GM19328 (cell line): ENCODE results near the gene RAB24.
"Not testable (repeated sequence)": the region's sequence is repeated elsewhere in the genome, so short reads cannot be mapped to it uniquely, and the experiment has no call there.

ENCODE experiments used
- ATAC-seq: cut with Tn5 transposase; IDR thresholded peaks from one replicate; pipeline ENCODE4 v1.9.1; 2021; ENCODE audit warnings: mild to moderate bottlenecking, moderate library complexity; ENCODE audit not compliant: unreplicated experiment

The RAB24 gene

DNA sequence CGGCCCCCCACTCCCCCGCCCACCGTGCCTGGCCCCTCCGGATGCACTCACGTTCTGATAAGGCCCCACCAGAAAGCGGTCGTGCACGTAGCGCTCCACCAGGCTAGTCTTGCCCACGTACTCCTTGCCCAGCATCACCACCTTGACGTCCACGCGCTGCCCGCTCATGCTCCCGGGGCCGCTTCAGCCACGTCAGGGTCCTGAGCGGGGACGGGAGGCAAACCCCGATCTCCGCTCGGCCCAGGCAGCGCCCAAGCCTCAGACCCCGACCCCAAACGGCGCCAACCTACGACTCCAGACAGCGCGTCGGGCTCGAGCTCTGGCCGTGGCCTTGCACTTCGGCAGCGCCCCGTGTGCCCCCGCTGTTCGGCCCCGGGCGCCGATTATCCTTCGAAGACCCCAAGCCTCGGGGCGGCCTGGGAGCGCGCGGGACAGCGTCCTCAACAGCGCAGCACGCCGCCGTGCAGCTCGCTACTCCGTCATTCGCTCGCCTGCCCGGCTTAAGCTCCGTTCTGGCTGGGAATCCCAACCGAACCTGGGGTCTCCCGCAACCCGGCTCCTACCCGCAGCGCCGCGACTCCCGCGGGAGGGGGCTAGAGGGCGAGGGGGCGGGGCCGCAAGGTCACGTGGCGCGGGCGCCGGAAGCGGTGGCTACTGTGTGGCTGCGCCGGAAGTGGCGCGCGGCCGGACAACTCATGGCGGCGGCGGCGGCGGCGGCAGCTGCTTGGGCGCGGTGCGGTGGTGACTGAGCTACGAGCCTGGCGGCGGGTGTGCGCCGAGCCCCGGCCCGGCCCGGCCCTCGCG, at the start of gene RAB24, which contains the start of gene PRELID1:
RAB24 (minus strand) TSS at position 599 of the 804 bp plus-strand sequence; CDS start at position 168, 431 bp downstream.
PRELID1 (plus strand) TSS at position 679 of the 804 bp plus-strand sequence. CDS start 187 bp downstream, outside the sequence.
- peak; percentile 59 for ATAC-seq

DNA sequence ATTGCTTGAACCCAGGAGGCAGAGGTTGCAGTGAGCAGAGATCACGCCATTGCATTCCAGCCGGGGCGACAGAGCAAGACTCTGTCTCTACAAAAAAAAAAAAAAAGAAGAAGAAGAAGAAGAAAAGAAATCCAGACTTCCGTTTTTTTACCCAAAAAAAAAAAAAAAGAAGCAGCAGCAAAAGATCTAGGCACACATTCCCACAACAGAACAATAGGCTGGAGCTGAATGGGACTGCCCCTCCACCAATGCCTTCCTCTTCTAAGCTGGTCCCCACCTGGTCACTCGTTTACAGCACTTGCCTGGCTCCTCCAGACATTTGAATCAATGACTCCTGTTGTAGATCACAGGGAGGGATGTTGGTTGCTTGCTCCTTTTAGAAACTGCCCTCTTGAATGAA, 49.6 kb upstream of the RAB24 start:
- ATAC-seq = no peak

DNA sequence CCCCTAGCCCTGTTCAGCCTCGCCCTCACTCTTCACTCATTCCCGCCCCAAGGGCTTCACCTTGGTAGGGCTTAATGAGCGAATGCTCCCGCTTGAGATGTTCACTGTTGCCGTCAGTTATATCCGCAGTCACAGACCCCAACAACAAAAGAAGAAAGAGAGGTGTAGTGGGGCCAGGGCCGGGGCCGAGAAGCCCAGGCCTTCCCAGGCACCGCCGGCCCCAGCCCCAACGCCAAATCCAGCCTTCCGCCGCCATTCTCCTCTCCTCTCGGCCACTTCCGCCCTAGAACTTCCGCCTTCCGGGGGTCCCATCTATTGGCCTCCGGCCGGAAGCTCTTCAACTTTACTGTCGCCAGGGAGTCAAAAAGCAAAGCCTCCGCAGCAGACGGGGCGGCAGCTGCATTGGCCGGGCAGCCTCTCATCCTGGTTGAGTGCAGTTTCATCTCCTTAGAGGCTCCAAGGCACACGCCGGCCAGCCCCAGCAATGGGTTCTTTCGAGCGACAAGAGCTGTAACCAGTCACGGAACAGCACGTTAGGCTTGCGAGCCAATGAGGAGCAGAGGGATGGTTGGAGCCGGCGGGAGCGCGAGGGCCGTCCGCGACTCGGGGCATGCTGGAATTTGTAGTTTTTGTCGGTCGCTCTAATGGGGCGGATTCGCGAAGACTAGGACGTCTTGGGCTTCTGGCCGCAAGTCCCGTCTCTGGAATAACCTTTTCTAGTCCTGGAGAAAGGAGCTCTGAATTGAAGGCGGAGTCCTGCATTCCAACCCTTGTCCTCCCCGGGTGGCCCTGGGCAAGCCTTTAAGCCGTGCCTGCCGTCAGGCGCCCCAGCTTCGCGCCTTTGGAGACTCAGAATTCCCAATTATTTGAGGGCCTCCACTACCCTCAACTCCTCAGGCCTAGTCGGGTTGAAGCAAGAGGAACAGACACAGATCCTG, 48.1 kb upstream of the RAB24 start, which contains the start of gene LMAN2:
LMAN2 (minus strand) TSS at position 277 of the 938 bp plus-strand sequence; CDS start at position 256, 21 bp downstream.
- ATAC-seq = peak; percentile 87

DNA sequence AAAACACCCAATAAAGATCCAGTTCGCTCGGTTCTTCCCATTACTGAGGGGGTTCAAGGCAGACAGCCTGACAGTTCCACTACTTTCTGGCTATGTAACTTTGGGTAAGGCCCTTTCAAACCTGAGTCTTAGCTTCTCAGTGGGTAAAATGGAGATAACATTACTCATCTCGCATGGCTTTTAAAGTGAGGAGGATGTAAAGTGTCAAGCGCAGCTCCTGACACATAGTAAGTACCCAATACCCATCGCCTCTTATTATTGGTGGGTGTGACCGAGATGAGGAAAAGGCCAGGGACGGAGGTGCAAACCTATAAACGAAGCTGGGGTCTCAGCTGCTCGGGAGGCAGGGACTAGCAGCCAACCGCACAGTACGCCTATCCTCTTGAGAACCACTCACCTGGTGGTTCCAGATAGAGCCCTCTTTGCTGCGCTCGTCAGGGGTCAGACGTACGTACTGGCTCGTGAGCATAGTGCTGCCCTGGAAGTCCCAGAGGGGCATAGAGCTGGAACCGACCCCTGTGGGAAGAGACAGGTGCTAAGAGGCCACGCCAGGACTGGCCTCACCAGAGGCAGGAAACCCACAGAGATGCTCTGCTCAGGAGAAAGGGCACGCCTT, 47.4 kb upstream of the RAB24 start:
- no peak for ATAC-seq

DNA sequence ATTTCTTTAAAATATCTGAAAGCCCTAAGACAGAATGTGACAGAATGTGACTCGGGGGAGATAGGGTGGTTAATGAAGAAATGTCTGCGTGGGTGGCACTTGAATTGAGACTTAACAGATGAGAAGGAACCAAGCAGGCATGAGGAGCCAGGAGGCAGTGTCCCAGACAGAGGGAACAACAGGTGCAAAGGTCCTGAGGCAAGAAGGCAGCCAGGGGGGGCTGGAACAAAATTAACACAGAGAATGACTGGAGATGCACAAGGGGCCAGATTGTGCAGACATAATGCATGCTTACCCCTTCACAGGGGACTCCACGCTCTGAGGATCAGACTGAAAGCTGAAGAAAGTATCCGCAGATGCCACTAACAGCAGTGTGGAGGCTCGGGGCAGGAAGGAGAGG, 46.2 kb upstream of the RAB24 start:
- ATAC-seq = no peak

DNA sequence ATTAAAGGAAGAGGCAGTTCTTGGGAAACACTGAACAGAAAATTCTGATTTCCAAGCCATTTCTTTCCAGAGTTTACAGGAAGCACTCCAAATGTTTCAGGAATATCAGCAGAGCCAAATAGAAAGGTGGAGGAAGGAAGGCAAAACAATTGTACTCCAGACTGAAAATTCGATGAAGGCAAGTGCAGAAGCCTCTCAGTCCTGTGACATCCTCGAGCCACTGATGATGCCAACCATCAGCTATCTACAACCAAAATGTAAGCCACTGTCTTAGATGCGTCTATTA, 45.8 kb upstream of the RAB24 start:
- ATAC-seq = no peak

DNA sequence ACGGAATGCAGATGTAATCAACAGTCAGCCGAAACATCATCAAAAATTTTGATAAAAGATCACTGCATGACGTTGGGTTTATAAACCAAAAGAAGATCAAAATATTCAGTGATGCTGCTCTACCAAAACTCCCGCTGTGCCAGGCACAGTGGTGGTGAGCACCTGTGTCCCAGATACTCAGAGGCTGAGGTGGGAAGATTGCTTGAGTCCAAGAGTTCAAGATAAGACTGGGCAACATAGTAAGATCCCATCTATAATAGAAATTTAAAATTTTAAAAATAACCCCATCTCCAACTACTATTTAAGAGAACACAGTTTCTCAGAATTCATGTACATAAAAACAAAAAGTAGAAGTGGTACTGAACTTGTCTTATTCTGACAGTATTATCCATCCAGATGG, 44.2 kb upstream of the RAB24 start:
- ATAC-seq = no peak

DNA sequence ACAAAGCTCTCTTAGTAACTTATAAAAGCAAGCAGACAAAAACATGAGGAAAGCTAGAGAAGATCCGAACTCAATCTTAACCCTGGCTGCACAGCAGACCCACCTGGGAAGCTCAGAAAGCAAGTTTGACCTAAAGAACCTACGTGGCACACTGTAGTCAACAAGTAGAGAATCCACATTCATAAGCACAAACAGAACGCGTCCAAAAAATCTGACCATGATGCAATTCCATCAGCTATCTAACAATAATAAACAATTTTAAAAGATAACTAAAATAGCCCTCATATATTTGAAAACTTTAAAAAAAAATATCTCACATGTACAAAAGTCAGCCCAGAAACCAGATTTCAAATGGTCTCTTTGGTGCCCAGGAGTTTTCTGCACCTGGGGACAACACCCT, 43.3 kb upstream of the RAB24 start:
- ATAC-seq = no peak

DNA sequence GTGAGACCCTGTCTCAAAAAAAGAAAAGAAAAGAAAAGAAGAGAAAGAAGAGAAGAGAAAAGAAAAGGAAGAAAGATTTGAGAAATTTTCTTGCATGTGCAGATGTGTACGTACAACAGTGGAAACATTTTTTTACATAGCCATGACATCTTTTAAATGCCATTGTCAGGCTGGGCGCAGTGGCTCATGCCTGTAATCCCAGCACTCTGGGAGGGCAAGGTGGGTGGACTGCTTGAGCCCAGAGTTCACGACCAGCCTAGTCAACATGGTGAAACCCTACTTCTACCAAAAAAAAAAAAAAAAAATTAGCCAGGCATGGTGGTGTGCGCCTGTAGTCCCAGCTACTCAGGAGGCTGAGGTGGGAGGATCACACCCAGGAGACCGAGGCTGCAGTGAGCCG, 41.4 kb upstream of the RAB24 start:
- ATAC-seq = no peak

DNA sequence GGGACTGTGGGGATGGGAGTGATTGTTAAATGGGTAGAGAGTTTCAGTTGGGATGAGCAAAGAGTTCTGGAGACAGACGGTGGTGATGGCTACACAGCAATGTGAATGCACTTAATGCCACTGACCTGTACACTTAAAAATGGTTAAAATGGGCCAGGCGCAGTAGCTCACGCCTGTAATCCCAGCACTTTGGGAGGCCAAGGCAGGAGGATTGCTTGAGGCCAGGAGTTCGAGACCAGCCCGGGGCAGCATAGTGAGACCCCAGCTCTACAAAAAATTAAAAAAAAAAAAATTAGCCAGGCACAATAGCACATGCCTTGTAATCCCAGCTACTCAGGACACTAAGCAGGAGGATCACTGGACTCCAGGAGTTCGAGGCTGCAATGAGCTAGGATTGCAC, 40.3 kb upstream of the RAB24 start:
- ATAC-seq = no peak

DNA sequence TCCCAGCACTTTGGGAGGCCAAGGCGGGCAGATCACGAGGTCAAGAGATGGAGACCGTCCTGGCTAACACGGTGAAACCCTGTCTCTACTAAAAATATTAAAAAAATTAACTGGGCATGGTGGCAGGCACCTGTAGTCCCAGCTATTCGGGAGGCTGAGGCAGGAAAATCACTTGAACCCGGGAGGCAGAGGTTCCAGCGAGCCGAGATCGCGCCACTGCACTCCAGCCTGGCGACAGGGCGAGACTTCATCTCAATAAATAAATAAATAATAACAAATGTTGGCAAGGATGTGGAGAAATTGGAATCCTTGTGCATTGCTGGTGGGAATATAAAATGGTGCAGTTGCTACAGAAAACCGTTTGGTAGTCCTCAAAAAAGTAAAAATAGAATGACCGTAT, 39.5 kb upstream of the RAB24 start:
- not testable (repeated sequence) for ATAC-seq

DNA sequence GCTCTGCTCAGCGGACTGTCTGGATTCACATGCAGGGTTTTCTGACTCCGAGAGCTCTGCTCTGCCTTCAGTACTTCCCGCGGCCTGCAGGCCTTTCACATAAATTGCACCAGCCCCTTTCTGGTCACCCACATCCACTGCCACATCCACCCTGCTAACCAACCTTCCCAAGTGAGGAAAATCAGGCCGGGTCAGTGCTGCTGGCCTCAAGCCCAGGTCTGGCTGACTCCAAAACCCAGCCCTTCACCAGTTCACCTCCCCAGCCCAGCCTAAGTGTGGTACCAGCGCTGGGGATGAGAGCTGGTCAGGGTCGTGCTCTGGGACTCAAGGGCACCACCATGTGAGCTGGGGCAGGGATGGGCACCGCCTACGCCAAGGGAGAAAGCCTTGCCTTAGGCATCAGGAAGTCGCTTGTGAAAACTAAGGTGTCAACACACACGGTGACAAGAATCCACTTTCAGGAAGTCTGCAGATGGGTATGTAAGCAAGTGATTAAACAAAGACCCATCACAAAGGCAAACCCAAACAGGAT, 35.7 kb upstream of the RAB24 start:
- no peak for ATAC-seq

DNA sequence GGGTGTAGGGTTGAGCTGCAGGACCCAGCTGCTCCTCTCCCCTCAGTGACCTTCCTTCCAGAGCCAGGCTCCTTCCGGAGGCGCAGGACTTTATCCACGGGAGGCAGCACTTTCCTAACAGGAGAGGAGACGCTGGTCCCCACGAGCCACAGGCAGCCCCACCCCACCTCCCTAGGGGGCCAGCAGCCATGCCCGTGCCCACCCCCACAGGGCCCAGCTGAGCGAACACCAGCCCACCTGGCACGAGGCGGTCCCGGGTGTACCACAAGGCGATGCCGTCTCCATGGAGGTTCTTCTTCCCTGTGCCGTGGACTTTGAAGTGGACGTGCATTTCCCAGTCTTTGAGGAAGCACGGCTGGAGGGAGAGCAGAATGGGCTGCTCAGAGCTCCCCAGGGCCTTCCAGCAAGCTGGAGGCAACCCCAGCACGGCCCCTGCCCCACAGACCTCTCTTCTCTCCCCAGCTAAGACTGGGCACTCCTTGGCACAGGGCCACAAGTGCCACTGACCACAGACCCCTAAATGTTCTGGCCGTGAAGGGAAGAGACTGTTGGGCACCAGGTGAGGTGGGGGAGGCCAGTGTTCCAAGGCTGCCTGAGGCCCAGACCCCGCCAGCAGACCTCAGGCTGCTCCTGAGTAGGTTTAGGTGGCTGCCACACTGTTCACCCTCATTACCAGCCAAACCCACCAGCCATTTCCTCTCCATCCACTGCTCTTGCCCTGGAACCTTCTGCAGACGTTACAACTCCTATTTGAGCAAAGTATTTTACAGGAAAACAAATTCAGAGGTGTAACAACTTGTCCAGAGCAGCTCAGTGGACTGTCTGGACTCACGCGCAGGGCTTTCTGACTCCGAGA, 35.0 kb upstream of the RAB24 start:
- ATAC-seq = no peak

DNA sequence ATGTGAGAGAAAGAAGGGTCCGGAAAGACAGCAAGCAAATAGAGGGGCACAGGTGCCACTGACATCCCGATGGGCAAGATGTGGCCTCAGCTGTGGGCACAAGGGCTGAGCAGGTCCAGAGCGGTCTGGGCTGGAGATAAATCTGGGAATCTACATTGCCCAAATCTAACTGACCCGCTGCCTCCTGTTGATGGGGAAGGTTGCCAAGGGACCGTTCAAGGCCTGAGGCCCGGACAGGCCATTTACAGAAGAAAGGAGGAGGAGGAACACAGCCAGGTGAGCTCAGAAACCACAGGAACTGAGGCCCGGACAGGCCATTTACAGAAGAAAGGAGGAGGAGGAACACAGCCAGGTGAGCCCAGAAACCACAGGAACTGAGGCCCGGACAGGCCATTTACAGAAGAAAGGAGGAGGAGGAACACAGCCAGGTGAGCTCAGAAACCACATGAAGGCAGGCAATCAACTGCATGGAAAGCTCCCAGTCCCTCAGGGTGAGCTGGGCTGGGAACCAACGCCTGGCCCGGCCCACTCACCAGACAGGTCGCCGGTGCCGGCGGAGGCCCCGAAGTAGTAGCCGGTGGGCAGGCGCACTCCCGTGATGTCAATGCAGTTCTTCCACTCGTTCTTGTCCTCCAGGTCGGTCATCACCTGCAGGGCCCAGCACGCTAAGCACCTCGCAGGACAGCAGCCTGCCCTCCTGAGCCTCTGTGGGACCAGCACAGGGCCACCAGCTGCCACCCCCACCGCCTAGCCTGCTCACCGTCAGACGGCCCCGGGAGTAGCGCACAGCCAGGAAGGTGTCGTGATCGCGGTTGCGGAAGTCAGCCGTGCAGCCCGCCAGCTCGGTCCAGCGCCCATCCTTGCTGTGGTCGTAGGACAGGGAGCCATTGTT, 33.3 kb upstream of the RAB24 start:
- no peak for ATAC-seq

DNA sequence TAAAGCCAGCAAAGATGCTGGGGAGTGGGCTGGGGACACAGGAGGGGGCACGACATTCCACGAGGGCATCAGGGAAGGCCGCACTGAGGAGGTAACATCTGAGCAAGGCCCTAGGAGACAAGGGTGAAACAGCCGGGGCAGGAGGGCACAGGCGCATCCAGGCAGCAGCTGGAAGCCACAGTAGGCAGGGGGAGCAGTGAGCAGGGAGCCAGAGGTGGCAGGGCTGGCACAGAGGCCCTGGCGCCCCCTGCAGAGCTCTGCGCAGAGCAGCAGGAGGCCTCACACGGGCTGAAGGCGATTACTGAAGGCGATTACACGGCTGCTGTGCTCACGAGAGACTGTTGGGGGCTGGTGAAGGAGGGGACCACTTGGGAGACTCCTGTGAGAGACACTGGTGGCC, 32.6 kb upstream of the RAB24 start:
- no peak for ATAC-seq

DNA sequence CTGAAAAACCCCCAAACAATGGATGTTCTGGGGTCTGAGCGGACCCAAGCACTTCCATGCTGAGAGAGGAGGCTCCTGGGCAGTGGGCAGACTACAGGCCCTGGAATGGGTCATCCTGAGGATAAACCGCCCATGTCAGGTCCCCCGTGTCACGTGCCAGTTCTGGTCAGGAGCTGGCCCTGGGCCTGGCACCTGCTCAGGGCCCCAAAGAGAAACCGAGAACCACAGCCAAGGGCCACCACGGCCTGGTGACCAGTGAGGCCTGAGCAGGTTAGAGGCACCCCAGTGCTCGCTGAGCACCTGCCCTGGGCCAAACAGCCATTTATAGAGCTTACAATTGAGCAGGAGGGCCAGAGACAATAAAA, 32.2 kb upstream of the RAB24 start:
- no peak for ATAC-seq

DNA sequence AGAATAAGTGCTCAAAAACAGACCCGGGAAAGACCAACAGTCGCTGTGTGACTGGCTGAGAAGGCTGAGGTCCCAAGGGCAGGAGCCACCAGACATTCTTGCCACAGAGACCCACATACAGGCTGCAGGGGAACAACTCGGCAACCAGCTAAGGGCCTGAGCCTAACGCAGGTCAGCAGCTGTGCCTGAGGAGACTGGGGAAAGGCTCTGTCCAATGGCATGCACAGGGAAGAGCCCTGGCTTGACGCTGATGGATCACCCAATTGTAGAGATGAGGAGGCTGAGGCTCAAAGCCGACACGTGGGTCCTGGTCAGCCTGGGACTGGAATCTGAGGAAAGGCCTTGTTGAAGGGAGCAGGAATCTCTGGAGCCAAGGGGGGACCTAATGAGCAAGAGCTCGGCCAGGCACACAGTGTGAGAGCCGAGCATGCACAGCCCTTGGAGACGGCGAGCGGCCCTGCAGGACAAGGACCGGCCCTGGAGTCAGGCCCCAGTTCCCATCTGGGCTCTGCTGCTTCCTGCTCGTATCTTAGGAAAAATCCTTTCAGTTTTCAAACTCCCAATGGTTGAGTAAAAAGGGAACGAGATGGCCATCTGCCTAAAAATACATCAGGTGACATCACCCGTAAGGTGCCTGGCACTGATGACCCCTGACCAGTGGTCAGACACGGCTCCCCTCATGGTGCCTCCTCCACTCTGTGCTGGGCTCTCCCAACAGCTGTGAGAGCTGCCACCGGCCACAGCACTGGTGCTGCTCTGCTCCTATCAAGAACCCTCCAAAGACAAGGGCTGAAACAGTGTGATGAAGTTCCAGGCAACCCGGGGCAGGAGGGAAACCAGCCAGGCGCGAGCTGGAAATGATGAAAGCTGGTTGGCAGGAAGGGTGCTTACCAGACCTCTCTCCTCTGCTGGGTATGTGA, 31.5 kb upstream of the RAB24 start:
- no peak for ATAC-seq

DNA sequence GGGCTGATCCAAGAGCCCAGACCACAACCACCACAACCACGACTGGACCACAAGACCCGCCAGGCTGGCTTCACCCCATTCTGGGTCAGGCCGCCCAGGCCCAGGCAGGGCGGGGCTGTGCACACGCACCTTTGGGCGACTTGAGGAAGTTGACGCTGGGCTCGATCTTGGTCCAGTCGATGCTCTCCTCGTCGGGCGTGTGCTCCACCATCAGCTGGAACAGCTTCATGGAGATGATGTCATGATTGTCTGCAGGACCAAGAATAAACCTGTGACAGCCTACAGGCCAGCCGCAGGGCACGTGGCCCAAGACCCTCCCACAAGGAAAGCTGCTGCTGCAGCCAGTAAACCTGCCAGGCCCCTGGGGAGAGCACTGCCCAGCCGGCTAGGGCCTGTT, 30.6 kb upstream of the RAB24 start:
- ATAC-seq = no peak
